NCI-H69 (cell line): ENCODE data around the gene EFHB.
"Not testable (repeated sequence)": the region's sequence is repeated elsewhere in the genome, so short reads cannot be mapped to it uniquely, and the experiment has no call there.

Source experiments
- DNase-seq: peaks from one replicate; lab custom pipeline; 2025; lab: John Stamatoyannopoulos, UW

EFHB gene

DNA sequence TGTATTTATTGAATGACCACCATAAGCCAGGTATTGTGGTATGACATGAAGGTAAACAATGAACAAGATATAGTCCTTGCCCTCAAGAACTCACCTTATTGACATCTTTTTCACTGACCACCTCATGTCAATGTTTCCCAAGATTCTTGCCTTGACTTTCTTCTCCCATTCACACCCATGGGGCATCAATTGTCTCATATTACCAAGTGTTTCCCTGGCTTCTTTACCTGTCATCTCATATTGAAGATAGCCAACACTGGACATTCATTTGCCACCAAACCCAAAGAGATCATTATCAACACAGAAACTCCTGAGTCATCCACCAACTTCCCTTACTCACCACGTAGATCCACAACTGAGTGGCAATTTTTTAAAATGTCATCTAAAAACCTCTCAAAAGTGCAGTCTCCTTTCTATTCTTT lies 2.2 kb downstream of the EFHB start:
- DNase-seq: no peak

DNA sequence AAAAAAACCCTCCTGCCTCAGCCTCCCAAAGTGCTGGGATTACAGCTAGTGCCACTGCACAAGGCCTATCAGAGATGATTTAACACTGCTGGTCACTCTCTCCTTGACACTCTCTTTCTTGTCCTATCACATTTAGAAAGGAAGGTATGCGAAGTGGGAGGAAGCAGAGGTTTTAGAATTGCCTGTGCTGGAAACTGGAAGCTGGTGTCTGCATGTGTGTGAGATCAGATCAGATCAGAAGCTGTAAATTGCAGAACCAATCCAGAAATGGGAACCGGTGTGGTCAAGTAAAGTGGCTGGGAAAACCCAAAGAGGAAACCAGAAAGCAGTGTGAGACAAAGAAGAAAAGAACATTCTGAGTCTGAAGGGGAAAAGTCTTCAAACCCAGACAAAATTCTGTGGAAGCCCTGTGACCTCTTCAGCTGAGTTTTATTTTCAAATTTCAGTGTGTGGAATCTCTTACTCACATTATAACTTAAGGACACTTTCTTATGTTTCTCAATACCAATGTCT lies 2.8 kb downstream of the EFHB start:
- DNase-seq: no peak

DNA sequence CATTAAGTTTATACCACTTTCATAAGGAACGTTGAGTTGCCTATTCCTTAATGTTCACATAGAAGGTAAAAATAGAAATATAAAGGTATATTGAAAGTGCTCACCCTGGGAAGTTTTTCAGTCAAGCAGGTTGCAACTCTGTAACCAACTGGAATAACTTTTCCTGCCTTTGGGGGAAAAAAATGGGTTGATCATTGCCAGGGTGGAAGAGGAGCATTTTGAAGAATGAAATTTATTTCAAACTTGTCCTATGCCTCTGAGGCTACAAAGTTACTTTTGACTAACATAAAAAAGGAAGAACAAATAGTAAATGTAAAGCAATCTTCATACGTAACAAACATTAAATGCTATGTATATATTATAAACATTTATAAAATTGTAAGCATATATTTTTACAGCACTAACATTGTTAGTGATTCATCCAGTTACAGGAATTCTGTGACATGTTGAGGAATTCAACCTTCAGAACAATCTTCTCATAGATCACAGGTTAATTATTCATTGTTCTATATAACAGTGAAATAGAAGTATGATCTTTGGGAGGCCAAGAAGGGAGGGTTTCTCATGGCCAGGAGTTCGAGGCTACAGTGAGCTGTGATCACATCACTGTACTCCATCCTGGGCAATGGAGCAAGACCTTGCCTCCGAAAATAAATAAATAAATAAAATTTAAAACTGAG lies 13.5 kb downstream of the EFHB start:
- DNase-seq: no peak

DNA sequence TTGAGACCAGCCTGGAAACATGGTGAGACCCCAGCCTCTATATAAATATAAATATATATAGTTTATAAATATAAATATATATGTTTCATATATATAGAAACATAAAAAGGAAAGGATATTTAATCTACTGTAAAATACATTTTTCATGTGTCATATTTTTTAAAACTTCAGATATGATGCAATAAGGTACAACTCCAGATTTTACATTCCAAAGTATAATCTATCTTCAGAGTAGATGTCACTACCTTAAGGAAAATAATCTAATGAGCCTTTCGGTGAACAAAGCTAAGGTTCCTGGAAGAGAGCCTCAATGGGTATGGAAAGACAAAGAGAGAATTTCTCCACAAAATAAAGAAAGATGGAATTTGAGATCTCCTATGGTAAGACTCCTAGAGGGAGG lies 16.9 kb downstream of the EFHB start:
- DNase-seq: no peak

DNA sequence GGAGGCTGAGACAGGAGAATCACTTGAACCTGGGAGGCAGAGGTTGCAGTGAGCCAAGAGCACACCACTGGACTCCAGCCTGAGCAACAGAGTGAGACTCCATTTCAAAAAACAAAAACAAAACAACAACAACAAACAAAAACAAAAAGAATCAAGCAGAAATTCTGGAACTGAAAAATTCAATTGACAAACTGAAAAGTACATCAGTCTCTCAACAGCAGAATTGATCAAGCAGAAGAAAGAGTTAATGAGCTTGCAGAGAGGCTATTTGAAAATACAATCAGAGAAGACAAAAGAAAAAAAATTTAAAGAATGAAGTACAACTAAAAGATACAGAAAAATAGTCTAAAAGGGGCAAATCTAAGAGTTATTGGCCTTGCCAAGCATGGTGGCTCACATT lies 22.6 kb downstream of the EFHB start:
- DNase-seq: no peak

DNA sequence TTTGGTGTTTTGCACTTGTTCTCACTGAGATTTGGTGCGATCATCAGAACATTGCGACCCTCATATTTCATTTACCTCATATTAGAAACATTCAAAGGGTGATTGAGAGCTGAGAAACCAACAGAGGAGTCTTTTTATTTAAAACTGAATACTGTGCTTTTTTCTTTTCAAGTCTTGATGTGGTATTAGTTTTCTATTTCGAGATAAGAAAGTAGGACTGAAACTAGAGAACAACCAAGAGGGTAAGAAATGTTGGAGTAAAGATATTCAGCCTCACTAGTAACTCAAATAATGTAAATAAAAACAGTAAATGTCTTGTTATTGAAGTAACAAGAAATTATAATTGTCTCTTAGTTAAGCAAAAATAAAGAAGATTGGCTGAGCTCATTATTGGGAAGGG lies 26.5 kb downstream of the EFHB start:
- no peak for DNase-seq

DNA sequence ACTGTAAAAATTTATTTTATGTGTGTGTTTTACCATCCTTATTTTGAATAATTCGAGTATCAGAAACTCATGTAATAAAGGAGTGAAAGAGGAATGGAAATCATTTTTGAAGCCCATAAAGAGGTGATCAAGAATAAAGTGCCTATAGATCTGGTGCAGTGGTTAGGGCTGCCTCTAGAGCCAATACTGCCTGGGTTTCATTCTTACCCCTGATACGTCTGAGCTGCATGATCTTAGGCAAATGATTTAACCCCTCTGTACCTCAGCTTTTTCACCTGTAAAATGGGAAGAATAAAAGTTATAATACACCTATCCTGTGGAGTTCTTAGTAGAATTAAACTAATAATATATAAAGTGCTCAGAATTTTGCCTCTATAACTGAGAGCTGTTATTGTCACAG lies 30.4 kb downstream of the EFHB start:
- DNase-seq: no peak

DNA sequence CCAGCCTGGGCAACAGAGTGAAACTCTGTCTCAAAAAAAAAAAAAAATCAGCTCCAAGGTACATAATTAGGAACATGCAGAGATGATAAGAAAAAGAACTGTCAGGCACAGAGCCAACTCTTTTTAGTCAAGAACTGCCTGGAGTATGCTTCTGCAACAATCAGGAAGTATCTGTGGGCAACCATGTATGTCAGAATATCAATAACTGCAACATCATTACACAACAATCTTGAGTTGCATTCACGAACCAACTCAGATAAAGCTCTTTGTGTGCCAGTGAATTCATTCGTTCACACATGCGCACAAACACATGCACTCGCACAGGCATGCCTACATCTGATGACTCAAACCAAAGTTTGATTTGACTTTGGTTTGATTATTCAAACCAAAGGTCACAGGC lies 32.1 kb downstream of the EFHB start:
- DNase-seq: no peak

DNA sequence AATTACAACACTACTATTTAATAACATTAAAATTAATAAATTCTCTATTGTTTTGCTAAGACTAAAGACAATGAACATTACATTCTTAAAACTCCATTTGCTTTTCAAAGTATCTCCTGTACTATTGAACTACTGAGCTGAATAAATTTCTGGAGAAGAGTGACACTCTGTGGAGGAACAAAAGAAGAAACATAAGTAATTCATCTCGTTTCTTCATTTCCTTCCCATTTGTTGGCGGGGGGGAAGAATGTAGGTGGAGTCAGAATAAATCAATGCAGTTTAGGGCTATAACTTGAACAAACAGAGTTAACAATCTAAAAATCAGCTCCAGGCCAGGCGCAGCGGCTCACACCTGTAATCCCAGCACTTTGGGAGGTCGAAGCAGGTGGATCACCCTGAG lies 32.7 kb downstream of the EFHB start:
- DNase-seq: no peak

DNA sequence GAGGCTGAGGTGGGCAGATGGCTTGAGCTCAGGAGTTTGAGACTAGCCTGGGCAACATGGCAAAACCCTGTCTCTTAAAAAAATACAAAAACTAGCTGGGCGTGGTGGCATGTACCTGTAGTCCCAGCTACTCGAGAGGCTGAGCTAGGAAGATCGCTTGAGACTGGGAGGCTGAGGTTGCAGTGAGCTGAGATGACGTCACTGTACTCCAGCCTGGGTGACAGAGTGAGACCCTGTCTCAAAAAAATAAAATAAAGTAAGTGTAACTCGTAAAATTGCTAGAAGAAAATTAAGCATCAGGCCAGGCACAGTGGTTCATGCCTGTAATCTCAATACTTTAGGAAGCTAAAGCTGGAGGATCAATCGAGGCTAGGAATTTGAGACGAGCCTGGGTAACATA lies 34.2 kb downstream of the EFHB start:
- not testable (repeated sequence) for DNase-seq

DNA sequence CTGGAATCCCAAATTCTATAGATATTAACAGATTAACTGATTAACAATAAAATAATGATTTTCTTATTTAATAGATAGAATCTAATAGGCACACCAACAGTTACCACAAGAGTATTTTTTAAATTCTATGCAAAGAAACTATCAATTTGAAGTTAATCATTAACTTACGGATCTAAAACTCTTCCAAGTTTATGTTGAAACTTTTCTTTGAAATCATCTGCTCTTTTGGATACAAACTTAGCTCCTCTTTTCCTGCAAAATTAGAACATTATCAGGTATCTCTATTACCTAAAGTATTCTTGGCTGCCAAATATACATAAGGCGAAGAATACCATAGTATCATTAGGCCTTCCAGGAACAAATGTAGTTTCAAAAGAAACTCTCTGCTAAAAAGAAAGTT lies 34.8 kb downstream of the EFHB start:
- DNase-seq: no peak

DNA sequence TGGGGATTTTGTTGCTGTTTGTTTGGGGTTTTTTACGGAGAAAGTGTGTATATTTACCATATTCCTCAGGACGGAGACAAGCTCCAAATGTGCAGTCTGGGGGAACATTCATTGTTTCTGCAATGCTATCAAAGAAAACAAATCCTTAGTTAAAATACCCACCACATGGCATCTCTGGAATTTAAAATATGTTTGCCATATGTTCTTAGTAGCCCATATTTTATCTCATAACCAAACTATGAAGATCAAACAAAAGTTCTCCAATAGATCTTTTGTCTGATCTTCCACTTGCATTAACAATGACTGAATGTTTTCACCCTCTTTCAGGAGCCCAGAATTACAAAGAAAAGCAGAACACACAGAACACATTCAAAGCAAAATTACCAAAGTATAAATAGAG lies 35.3 kb downstream of the EFHB start:
- DNase-seq: no peak

DNA sequence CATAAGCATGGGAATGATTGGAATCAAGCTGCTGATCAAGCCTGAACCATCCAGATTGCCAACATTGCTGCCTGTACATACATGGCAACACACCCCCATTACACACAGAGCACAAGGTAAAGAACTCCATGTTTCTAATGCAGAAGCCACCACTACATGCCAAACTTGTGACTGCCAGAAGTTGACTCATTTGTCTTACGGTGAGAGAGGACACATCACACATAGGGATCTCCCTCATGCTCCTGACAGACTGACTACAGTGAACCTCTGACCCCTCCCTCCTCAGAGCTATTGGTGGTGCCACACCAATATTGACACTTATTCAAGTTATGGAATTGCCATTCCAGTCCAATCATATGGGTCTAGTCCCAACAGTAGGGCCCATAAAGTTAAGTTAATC lies 42.3 kb downstream of the EFHB start:
- no peak for DNase-seq

DNA sequence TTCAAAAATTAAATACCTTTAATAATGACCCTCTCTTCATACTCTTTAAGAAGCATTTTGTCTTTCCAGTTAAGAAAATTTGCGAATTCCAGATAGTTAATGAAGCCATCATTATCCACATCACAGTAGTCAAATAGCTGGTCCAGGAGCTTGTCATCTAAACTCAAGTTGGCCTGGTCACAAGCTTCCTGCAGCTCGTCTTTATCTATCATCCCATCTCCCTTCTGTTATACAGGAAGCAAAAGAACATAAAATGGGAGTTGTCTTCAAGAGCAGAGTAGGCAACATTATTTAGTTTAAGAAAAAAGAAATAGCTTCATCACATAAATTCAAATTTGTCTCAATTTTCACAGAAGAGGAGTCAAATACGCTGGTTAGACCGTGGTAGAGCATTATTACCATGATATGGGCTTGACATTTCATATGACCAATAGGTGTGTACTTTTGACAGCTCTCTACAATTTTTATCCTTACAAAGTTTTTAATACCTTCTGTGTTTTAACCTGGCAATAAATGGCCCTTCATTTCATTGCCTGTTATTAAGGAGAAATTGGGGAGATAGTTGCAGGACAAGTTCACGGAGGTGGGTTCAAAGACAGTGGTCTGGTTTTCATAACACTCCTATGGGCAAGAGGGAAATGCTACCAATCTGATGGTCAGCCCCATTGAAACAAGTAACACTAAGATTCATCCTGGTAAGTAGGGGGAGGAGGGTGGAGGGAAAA lies 45.4 kb downstream of the EFHB start:
- no peak for DNase-seq

DNA sequence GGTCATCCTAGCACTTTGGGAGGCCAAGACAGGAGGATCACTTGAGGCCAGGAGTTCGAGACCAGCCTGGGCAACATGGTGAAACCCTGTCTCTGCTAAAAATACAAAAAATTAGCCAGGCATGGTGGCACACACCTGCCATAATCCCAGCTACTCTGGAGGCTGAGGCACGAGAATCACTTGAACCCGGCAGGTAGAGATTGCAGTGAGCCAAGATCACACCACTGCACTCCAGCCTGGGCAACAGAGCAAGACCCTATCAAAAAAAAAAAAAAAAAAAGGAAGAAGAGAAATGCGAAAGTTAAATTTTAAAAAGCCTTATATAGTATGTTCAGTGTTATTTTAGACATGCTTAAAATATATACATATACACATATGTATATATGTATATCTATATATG lies 46.9 kb downstream of the EFHB start:
- DNase-seq: not testable (repeated sequence)

DNA sequence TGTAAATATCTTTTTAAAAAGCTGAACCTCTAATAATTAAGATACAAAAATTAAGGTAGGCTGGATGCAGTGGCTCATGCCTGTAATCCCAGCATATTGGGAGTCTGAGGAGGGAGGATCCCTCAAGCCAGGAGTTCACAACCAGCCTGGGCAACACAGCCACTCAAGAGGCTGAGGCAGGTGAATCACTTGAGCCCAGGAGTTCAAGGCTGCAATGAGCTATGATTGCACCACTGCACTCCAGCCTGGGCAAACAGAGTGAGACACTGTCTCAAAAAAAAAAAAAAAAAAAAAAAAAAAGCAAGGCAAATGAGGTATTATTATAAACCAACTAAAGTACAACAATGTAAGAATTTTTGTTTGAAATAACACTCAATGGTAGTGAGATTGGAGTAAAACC lies 47.6 kb downstream of the EFHB start:
- no peak for DNase-seq

DNA sequence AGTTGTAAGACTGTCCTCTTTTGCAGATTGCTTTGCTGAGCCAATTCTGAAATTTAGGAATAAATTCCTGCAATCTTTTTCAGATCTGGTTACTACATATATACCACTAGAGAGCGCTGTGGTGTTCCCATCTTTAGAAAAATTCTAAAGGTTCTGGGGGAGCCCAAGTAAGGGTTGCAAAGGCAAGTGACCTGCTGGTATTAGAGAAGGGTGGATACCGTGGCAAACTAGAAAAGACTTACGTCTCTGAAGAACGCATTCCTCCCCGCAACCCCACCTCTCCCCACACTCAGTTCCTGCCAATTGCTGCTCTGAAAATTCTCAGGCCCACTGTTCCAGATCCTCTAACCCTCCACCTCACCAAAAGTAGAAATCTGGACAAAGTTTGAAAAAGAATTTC lies 48.5 kb downstream of the EFHB start:
- peak; percentile 28 for DNase-seq

DNA sequence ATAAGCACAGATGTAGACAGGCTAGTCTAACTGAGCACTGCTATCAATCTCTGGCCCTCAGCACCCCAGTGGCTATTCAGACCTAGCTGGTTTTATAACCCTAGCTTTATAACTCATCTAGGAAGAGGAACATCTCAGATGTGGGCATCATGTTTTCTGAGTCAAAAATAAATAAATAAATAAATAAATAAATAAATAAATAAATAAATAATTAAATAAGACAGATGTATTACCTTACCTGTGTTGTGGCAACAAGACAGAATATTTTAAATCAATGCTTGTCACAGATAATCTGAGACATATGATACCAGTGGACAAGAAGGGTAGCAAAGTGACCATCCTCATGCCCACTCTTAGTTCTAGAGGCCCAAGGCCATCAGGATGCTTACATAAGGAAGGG lies 52.2 kb downstream of the EFHB start:
- no peak for DNase-seq

DNA sequence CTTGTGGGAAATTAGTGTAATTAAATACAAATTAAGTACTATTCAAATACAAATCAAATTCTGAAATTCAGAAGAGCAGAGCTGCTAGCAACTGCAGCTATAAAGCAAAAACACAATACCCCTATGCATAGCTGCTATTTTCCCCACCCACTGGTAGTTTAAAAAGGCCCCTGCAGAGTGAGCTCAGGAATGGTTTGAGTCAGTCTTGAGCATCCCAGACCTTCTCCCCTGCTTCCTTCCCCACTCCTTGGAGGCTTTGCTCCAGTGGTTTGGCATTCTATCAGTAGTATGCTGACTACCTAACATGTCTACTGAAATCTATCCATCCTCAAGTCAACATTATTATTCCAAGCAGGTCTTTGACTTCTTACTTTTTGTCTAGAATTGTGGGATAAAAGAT lies 53.0 kb downstream of the EFHB start:
- no peak for DNase-seq

DNA sequence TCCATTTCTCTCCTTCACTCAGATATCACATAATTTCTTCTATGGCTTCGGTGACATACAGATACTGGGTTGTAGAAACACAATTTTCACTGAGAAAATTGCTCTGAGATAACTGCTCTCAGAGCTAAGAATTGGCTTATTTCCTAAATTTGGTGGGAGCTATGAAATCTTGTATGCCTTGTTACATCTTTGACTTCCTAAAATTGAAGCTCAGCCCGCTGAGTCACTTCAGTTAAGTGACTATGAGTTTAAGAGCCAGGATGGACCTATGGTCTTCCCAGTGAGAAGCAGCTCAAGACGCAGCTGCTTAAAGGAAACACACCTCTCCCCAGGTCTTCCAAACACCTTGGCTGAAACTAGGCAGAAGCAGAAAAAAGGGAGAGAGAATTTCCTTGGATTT lies 56.4 kb downstream of the EFHB start:
- no peak for DNase-seq

DNA sequence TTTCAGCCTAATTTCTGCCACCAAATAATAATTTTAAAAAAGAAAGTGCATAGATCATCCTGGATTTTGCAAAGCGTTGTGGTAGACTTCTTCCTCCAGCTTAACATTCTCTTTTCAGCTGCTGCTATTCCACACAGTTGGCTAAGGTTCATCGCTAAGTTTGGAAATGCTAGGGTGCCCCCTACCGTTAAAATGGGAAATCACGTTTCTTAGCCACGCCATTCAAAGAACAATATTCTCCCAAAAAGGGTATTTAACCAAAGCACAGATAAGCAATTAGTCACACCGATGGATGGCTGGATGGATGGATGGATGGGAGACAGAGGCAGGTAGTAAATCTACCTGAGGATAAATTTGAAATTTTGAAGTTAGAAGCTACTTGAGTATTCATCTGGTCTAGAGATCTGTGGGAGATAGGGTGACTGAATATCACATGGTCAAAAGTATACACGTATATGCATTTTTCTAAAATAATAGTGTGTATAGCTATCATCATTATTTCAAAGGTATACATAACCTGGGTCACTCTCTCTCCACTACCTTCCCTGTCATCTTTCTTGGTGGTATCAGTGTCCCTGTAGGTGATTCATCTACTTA lies 67.2 kb downstream of the EFHB start:
- peak; percentile 64 for DNase-seq

DNA sequence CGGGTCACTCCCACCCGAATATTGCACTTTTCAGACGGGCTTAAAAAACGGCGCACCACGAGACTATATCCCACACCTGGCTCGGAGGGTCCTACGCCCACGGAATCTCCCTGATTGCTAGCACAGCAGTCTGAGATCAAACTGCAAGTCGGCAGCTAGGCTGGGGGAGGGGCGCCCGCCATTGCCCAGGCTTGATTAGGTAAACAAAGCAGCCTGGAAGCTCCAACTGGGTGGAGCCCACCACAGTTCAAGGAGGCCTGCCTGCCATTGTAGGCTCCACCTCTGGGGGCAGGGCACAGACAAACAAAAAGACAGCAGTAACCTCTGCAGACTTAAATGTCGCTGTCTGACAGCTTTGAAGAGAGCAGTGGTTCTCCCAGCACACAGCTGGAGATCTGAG lies 78.7 kb downstream of the EFHB start:
- DNase-seq: peak; percentile 28

DNA sequence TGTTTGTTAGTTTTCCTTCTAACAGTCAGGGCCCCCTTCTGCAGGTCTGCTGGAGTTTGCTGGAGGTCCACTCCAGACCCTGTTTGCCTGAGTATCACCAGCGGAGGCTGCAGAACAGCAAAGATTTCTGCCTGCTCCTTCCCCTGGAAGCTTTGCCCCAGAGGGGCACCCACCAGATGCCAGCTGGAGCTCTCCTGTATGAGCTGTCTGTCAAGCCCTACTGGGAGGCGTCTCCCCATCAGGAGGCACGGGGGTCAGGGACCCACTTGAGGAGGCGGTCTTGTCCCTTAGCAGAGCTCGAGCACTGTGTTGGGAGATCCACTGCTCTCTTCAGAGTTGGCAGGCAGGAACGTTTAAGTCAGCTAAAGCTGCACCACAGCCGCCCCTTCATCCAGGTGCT lies 87.4 kb downstream of the EFHB start:
- not testable (repeated sequence) for DNase-seq
